Adrenal gland (tissue), 5 donors: ENCODE measurements around the gene IMMP2L.

Source experiments
- POLR2A ChIP-seq, 2 donors: fragments of 450-650 bp; IDR thresholded peaks; one replicate each; pipeline ENCODE4 v1.6.1; 2017; ENCODE audit warnings: antibody characterized with exemption in 2 of 2, mild to moderate bottlenecking in 2 of 2, moderate library complexity in 1 of 2
- TF ChIP-seq, protein P1 (sequence below), 6 experiments: fragments of 450-650 bp in 4 of 6; fragments of 200-600 bp in 2 of 6; sonication (generic) in 1 of 6; IDR thresholded peaks; 1 replicate in 5 of 6; 2 replicates in 1 of 6; pipeline versions ENCODE4 v1.5.1 to v1.8.0; 2016 to 2021; ENCODE audit warnings: antibody characterized with exemption in 6 of 6, mild to moderate bottlenecking in 2 of 6, moderate library complexity in 1 of 6
- donor health status: DM: no; HTN: no; CAD: no.

DNA sequence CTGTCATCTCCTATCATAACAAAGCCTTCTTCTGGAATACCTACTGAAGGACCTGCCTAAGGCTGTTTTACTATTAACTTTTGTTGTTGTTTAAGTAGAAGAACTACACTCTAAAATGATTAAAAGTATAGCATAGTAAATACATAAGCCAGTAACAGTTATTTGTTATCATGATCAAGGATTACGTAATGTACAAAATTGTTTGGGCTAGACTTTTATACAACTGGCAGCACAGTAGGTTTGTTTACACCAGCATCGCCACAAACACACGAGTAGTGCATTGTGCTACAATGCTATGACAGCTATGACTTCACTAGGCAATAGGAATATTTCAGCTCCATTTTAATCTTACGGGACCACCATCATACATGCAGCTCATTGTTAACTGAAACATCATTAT is 302.3 kb downstream of the IMMP2L start:
- TF ChIP-seq POLR2A (IDR thresholded peaks at IDR 0.05) = no peak
- TF ChIP-seq, protein P1, sequence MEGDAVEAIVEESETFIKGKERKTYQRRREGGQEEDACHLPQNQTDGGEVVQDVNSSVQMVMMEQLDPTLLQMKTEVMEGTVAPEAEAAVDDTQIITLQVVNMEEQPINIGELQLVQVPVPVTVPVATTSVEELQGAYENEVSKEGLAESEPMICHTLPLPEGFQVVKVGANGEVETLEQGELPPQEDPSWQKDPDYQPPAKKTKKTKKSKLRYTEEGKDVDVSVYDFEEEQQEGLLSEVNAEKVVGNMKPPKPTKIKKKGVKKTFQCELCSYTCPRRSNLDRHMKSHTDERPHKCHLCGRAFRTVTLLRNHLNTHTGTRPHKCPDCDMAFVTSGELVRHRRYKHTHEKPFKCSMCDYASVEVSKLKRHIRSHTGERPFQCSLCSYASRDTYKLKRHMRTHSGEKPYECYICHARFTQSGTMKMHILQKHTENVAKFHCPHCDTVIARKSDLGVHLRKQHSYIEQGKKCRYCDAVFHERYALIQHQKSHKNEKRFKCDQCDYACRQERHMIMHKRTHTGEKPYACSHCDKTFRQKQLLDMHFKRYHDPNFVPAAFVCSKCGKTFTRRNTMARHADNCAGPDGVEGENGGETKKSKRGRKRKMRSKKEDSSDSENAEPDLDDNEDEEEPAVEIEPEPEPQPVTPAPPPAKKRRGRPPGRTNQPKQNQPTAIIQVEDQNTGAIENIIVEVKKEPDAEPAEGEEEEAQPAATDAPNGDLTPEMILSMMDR (IDR thresholded peaks at IDR 0.05) = no peak
